Measurements from ENCODE around the gene RNF19B. TPM values are rescaled to one million over a fixed set of nuclear protein-coding genes. Genes with fewer than 3 reads are reported as not detected.

Gene RNF19B
- total and polyA plus RNA-seq, 2 of the 8 experiments (the other 6 are each of a cell fraction or from before 2014, with no cell fraction given): 9.2 to 11.2 TPM

DNA sequence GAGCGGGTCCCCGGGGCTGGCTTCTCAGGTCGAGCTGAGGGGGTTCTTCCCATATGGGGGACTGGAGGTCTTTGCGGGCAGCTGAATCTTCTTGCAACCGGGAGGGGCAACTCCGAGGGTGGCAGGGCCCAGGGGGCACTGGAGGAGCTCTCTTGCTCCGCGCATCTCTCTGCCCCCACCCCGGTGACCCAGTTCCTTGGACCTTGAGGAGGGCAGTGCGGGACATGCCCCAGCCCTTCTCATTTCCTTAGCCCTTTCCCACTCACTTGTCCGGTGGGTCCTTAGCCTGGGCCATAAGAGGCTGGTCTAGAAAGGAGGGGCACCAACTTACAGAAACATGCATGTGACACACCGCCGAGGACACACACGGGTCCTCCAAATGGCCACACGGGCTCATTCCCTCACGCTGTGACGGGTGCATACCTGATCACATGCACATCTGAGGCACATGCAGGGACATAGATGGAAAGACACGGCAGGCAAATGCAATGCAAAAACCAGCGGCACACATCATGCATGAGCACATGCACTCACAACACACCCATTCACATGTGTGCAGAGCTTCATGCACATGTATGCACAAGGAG, 77.7 kb downstream of the RNF19B start:
- Histone ChIP-seq H3K9me3 (ENCODE audit: insufficient read depth in 2 of 2, low read depth in 1 of 2, low read length in 1 of 2) (no peaks in the 10 kb centered on the region), H4K5ac (ENCODE audit: insufficient read length, low read depth, low read length) (no peak overlapping the region), H3K27ac (ENCODE audit: low read depth, low read length) (no peak overlapping the region), H3K4me3 (ENCODE audit: extremely low read depth in 1 of 4, insufficient read depth in 2 of 4, low read depth in 3 of 4, low read length in 4 of 4) (no peak overlapping the region), H3K9ac (replicated peaks in 1 of 4; ENCODE audit: extremely low read depth in 1 of 4, low read depth in 3 of 4, low read length in 3 of 4) (no peak overlapping the region), H3K4ac (replicated peaks; ENCODE audit: insufficient read length, low read depth, low read length) (no peak overlapping the region), H3K14ac (ENCODE audit: insufficient read length) (no peak overlapping the region), H3K27me3 (replicated peaks in 1 of 4; ENCODE audit: control insufficient read depth in 3 of 4, extremely low read depth in 1 of 4, insufficient read depth in 3 of 4, low read length in 3 of 4) (peaks cover 5 to 48% (median 24%) of the 10 kb centered on the region in 4 experiments; a peak in 6 of 7 replicates), H2BK5ac (ENCODE audit: low read depth, low read length) (no peak overlapping the region), H4K20me1 (replicated peaks in 1 of 2; ENCODE audit: control insufficient read depth in 1 of 2, insufficient read depth in 2 of 2, low read length in 2 of 2) (peaks cover 0 to 18% of the 10 kb centered on the region in 2 experiments), H4K8ac (ENCODE audit: extremely low read depth, insufficient read depth, low read length) (no peak overlapping the region), H3K18ac (ENCODE audit: extremely low read depth, low read length) (no peak overlapping the region), H2BK120ac (replicated peaks; ENCODE audit: low read depth, low read length) (no peak overlapping the region), H3K36me3 (ENCODE audit: control insufficient read depth in 2 of 4, insufficient read depth in 4 of 4, low read length in 3 of 4) (no peaks in the 10 kb centered on the region), H3K4me2 (ENCODE audit: insufficient read depth in 1 of 2, low read depth in 2 of 2, low read length in 2 of 2) (no peak overlapping the region), H2AK5ac (ENCODE audit: low read depth, low read length) (no peak overlapping the region), H3K23me2 (ENCODE audit: low read depth, low read length) (peaks cover 5% of the 10 kb centered on the region; the same call in 1 of the 2 replicates), H2AFZ (ENCODE audit: low read length) (no peak overlapping the region), H2BK12ac (ENCODE audit: low read depth, low read length) (no peak overlapping the region; the same call in 1 of the 2 replicates), H2BK20ac (ENCODE audit: low read length) (no peak overlapping the region), H3K23ac (ENCODE audit: insufficient read length) (no peak overlapping the region), H3K79me2 (ENCODE audit: control insufficient read depth in 1 of 2, insufficient read depth in 2 of 2, low read length in 2 of 2) (no peaks in the 10 kb centered on the region), H2BK15ac (ENCODE audit: low read length) (no peak overlapping the region; the same call in 1 of the 2 replicates), H3K4me1 (replicated peaks in 1 of 4; ENCODE audit: control insufficient read depth in 3 of 4, insufficient read depth in 4 of 4, low read length in 3 of 4) (peaks cover 0 to 11% (median 4%) of the 10 kb centered on the region in 4 experiments; a peak in 4 of 7 replicates), H4K91ac (replicated peaks; ENCODE audit: insufficient read length, low read length) (no peak overlapping the region), H3K56ac (replicated peaks; ENCODE audit: insufficient read length, low read depth, low read length) (no peak overlapping the region), H3K79me1 (ENCODE audit: low read depth, low read length) (no peaks in the 10 kb centered on the region)
- TF ChIP-seq KDM4A (IDR thresholded peaks at IDR 0.05; ENCODE audit: low read depth, low read length, severe bottlenecking): no peak
- TF ChIP-seq BRCA1 (IDR thresholded peaks at IDR 0.05; ENCODE audit: low read depth, low read length): no peak
- TF ChIP-seq KDM1A (IDR thresholded peaks at IDR 0.05; ENCODE audit: borderline replicate concordance, low read length): no peak
- no peak for TF ChIP-seq EZH2 (IDR thresholded peaks at IDR 0.05; ENCODE audit: low read depth, low read length, severe bottlenecking)
- TF ChIP-seq, protein P1, sequence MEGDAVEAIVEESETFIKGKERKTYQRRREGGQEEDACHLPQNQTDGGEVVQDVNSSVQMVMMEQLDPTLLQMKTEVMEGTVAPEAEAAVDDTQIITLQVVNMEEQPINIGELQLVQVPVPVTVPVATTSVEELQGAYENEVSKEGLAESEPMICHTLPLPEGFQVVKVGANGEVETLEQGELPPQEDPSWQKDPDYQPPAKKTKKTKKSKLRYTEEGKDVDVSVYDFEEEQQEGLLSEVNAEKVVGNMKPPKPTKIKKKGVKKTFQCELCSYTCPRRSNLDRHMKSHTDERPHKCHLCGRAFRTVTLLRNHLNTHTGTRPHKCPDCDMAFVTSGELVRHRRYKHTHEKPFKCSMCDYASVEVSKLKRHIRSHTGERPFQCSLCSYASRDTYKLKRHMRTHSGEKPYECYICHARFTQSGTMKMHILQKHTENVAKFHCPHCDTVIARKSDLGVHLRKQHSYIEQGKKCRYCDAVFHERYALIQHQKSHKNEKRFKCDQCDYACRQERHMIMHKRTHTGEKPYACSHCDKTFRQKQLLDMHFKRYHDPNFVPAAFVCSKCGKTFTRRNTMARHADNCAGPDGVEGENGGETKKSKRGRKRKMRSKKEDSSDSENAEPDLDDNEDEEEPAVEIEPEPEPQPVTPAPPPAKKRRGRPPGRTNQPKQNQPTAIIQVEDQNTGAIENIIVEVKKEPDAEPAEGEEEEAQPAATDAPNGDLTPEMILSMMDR (IDR thresholded peaks at IDR 0.05; ENCODE audit: control extremely low read depth in 1 of 3, insufficient read depth in 1 of 3, low read depth in 1 of 3, low read length in 3 of 3): no peak
- no peak for TF ChIP-seq SAP30 (IDR thresholded peaks at IDR 0.05; ENCODE audit: insufficient read depth, insufficient replicate concordance, low read length)
- no peak for TF ChIP-seq FOSL1 (IDR thresholded peaks at IDR 0.05; ENCODE audit: insufficient read depth, low read depth, low read length)
- TF ChIP-seq SIN3A (conservative IDR thresholded peaks at IDR 0.05 in 1 of 2, IDR thresholded peaks at IDR 0.05 in 1 of 2; ENCODE audit: low read depth in 1 of 2, low read length in 2 of 2): no peak
- TF ChIP-seq CREB1 (IDR thresholded peaks at IDR 0.05): no peak
- ChIA-PET POLR2A (ENCODE audit: partially characterized antibody) (interaction anchor here (0.7 to 1.8 kb wide), 2 partner anchors 69 to 78 kb away, joined by 3 to 4 read pairs; partner anchors contain the start of genes RNF19B, S100PBP and YARS1), CTCF (ENCODE audit: partially characterized antibody) (interaction anchor here (0.7 to 19.0 kb wide), 15 partner anchors 6 to 552 kb away, joined by 3 to 382 read pairs (median 4); partner anchors contain the start of genes AZIN2, FNDC5, HPCA and TMEM54)
- DNase-seq (ENCODE audit: low read depth in 1 of 2, low spot score in 2 of 2) (no peak), FAIRE-seq (no peak)
- 74% methylated on average over 13 of the region's 19 CpGs; no CpG with 5 or more reads in 1 of the 2 experiments for WGBS, 2 experiments (ENCODE audit: extremely low coverage in 1 of 2, insufficient coverage in 1 of 2, insufficient read length in 1 of 2, insufficient replicate concordance in 2 of 2, low coverage in 1 of 2, low lambda C conversion rate in 2 of 2, missing lambda C conversion rate in 1 of 2)
